Measurements from ENCODE around the gene TEC. TPM values are rescaled to one million over a fixed set of nuclear protein-coding genes. Genes with fewer than 3 reads are reported as not detected.
A peak's percentile ranks its signal among the peaks of the same experiment; 100 is the strongest.
"Not testable (repeated sequence)": the region's sequence is repeated elsewhere in the genome, so short reads cannot be mapped to it uniquely, and the experiment has no call there.

The TEC gene
- total RNA-seq, 5 donors from 2014 or later (not counting 1 experiment from before 2014, with no cell fraction given), result 1.7 to 5.4 (median 2.5) TPM

DNA sequence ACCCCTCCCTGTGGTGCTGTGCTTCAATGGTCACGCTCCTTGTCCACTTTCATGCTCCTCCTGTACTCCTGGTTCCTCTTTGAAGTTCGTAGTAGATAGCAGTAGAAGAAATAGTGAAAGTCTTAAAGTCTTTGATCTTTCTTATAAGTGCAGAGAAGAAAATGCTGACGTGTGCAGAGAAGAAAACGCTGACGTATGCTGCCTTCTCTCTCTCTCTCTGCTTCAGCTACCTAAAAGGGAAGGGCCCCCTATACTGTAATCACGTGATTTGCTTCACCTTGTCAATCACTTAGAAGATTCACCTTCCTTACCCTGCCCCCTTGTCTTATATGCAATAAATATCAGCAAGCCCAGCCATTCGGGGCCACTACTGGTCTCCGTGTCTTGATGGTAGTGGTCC is 50.2 kb downstream of the TEC start:
- H3K9me3 Mint-ChIP-seq; H3K4me1 ChIP-seq (ENCODE audit: control insufficient read depth in 1 of 2, extremely low read depth in 1 of 2, insufficient read depth in 2 of 2, low read length in 2 of 2); CTCF ChIA-PET; H3K27me3 ChIP-seq (replicated peaks in 1 of 2; ENCODE audit: control insufficient read depth in 2 of 2, extremely low read depth in 1 of 2, insufficient read depth in 2 of 2, low read length in 1 of 2); H3K4me3 ChIP-seq (ENCODE audit: control insufficient read depth in 1 of 2, extremely low read depth in 1 of 2, low read length in 1 of 2); H3K4me1 Mint-ChIP-seq; DNase-seq; ATAC-seq (replicated peaks in 1 of 4); H3K36me3 ChIP-seq (ENCODE audit: control insufficient read depth in 2 of 2, extremely low read depth in 1 of 2, insufficient read depth in 1 of 2, low read length in 1 of 2); H3K4me3 Mint-ChIP-seq; H3K27me3 Mint-ChIP-seq; H3K27ac Mint-ChIP-seq; H3K9me3 ChIP-seq; H3K27ac ChIP-seq (ENCODE audit: low read length): not testable (repeated sequence)
- POLR2A ChIA-PET, result interaction anchor here in 1 of 2 donors (0.5 kb wide), 1 partner anchor 305 kb away, joined by 15 read pairs; no protein-coding TSS in a partner anchor
- WGBS (ENCODE audit: insufficient coverage), result 94% methylated on average over 2 of the region's 8 CpGs
- peaks cover 31% of the 10 kb centered on the region for H3K36me3 Mint-ChIP-seq

- Mint-ChIP-seq H3K27me3 (no peaks in the 10 kb centered on the region), H3K27ac (no peak overlapping the region), H3K4me3 (no peak overlapping the region), H3K36me3 (peaks cover 24% of the 10 kb centered on the region), H3K9me3 (peaks cover 0 to 1% (median 0%) of the 10 kb centered on the region in 3 donors), H3K4me1 (peaks cover 4 to 12% (median 5%) of the 10 kb centered on the region in 3 donors)
- ChIA-PET CTCF (interaction anchor here in 1 of 2 donors (0.8 kb wide), 1 partner anchor 11 kb away, joined by 3 read pairs; no protein-coding TSS in a partner anchor), POLR2A (no interaction called here)
- no peaks in the 10 kb centered on the region for H3K9me3 ChIP-seq
- no peak overlapping the region for H3K4me3 ChIP-seq (ENCODE audit: control insufficient read depth in 1 of 2, extremely low read depth in 1 of 2, low read length in 1 of 2)
- DNase-seq (no peak), ATAC-seq (replicated peaks in 1 of 4) (no peak)
- no CpG with 5 or more reads among the region's 1 CpG for WGBS (ENCODE audit: insufficient coverage)
- H3K27ac ChIP-seq (ENCODE audit: low read length), result no peak overlapping the region
- no peaks in the 10 kb centered on the region for H3K27me3 ChIP-seq (replicated peaks in 1 of 2; ENCODE audit: control insufficient read depth in 2 of 2, extremely low read depth in 1 of 2, insufficient read depth in 2 of 2, low read length in 1 of 2)
- H3K4me1 ChIP-seq (ENCODE audit: control insufficient read depth in 1 of 2, extremely low read depth in 1 of 2, insufficient read depth in 2 of 2, low read length in 2 of 2), result no peaks in the 10 kb centered on the region
- H3K36me3 ChIP-seq (ENCODE audit: control insufficient read depth in 2 of 2, extremely low read depth in 1 of 2, insufficient read depth in 1 of 2, low read length in 1 of 2), result no peaks in the 10 kb centered on the region
Observed at GRCh38 chr4:48216563-48216962, 53.1 kb downstream of the TEC start.

DNA sequence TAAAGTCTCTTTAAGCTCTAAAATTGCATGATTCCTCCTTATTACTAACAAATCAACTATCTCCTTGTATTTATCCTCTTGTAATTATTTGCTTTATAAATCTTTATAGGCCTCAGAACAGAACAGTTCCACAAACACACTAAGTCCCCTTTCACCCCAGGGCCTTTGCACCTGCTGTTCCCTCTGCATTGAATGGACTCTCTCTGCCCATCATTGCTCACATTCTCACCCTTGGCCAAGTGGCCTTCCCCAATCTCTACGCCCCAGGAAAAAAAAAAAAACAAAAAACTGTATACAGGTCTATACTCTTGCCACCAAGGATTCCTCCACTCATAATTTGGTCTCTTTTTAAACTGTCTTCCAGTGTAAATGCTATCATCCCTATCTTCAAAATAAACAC is 53.7 kb downstream of the TEC start:
- POLR2A ChIA-PET, result no interaction called here
- Mint-ChIP-seq H3K27ac (no peak overlapping the region), H3K36me3 (peaks cover 20% of the 10 kb centered on the region), H3K4me3 (no peak overlapping the region), H3K27me3 (no peaks in the 10 kb centered on the region), H3K4me1 (peaks cover 4 to 12% (median 5%) of the 10 kb centered on the region in 3 donors), H3K9me3 (no peaks in the 10 kb centered on the region)
- Histone ChIP-seq H3K27me3 (replicated peaks in 1 of 2; ENCODE audit: control insufficient read depth in 2 of 2, extremely low read depth in 1 of 2, insufficient read depth in 2 of 2, low read length in 1 of 2) (no peaks in the 10 kb centered on the region), H3K4me3 (ENCODE audit: control insufficient read depth in 1 of 2, extremely low read depth in 1 of 2, low read length in 1 of 2) (no peak overlapping the region), H3K4me1 (ENCODE audit: control insufficient read depth in 1 of 2, extremely low read depth in 1 of 2, insufficient read depth in 2 of 2, low read length in 2 of 2) (no peaks in the 10 kb centered on the region), H3K9me3 (no peaks in the 10 kb centered on the region), H3K36me3 (ENCODE audit: control insufficient read depth in 2 of 2, extremely low read depth in 1 of 2, insufficient read depth in 1 of 2, low read length in 1 of 2) (no peaks in the 10 kb centered on the region), H3K27ac (ENCODE audit: low read length) (no peak overlapping the region)
- no peak for DNase-seq
- ATAC-seq (replicated peaks in 1 of 4), result no peak
- CTCF ChIA-PET, result no interaction called here
- WGBS (ENCODE audit: insufficient coverage), result no CpG with 5 or more reads among the region's 1 CpG

- no peak overlapping the region for H3K27ac Mint-ChIP-seq
Observed at GRCh38 chr4:48212165-48212564, 57.5 kb downstream of the TEC start.

GRCh38 chr4:48210966-48211328 is 58.7 kb downstream of the TEC start:
- H3K27ac ChIP-seq (ENCODE audit: low read length), result no peak overlapping the region
- no peaks in the 10 kb centered on the region for H3K9me3 ChIP-seq
- Mint-ChIP-seq H3K27ac (no peak overlapping the region), H3K9me3 (no peaks in the 10 kb centered on the region), H3K36me3 (peaks cover 4% of the 10 kb centered on the region), H3K4me3 (no peak overlapping the region), H3K27me3 (no peaks in the 10 kb centered on the region), H3K4me1 (peaks cover 4 to 17% (median 8%) of the 10 kb centered on the region in 3 donors)
- DNase-seq, result no peak
- ChIA-PET POLR2A (no interaction called here), CTCF (no interaction called here)
- H3K36me3 ChIP-seq (ENCODE audit: control insufficient read depth in 2 of 2, extremely low read depth in 1 of 2, insufficient read depth in 1 of 2, low read length in 1 of 2), result no peaks in the 10 kb centered on the region
- ATAC-seq (replicated peaks in 1 of 4), result no peak
- H3K4me3 ChIP-seq (ENCODE audit: control insufficient read depth in 1 of 2, extremely low read depth in 1 of 2, low read length in 1 of 2), result no peak overlapping the region
- no peaks in the 10 kb centered on the region for H3K27me3 ChIP-seq (replicated peaks in 1 of 2; ENCODE audit: control insufficient read depth in 2 of 2, extremely low read depth in 1 of 2, insufficient read depth in 2 of 2, low read length in 1 of 2)
- no peaks in the 10 kb centered on the region for H3K4me1 ChIP-seq (ENCODE audit: control insufficient read depth in 1 of 2, extremely low read depth in 1 of 2, insufficient read depth in 2 of 2, low read length in 2 of 2)

More at GRCh38 chr4:48212165-48212564, 57.5 kb downstream of the TEC start:
- ChIA-PET CTCF (no interaction called here), POLR2A (no interaction called here)
- H3K9me3 Mint-ChIP-seq, result no peaks in the 10 kb centered on the region
- peak in 1 of 35 experiments; percentile 3 for DNase-seq
- no peaks in the 10 kb centered on the region for H3K27me3 Mint-ChIP-seq
- Histone ChIP-seq H3K9me3 (no peaks in the 10 kb centered on the region), H3K4me3 (ENCODE audit: control insufficient read depth in 1 of 2, extremely low read depth in 1 of 2, low read length in 1 of 2) (no peak overlapping the region), H3K27ac (ENCODE audit: low read length) (no peak overlapping the region), H3K36me3 (ENCODE audit: control insufficient read depth in 2 of 2, extremely low read depth in 1 of 2, insufficient read depth in 1 of 2, low read length in 1 of 2) (no peaks in the 10 kb centered on the region), H3K4me1 (ENCODE audit: control insufficient read depth in 1 of 2, extremely low read depth in 1 of 2, insufficient read depth in 2 of 2, low read length in 2 of 2) (no peaks in the 10 kb centered on the region), H3K27me3 (replicated peaks in 1 of 2; ENCODE audit: control insufficient read depth in 2 of 2, extremely low read depth in 1 of 2, insufficient read depth in 2 of 2, low read length in 1 of 2) (no peaks in the 10 kb centered on the region)
- peaks cover 4 to 17% (median 8%) of the 10 kb centered on the region in 3 donors for H3K4me1 Mint-ChIP-seq
- peaks cover 4% of the 10 kb centered on the region for H3K36me3 Mint-ChIP-seq
- WGBS (ENCODE audit: insufficient coverage), result no CpG with 5 or more reads among the region's 6 CpGs
- no peak overlapping the region for H3K4me3 Mint-ChIP-seq
- ATAC-seq (replicated peaks in 1 of 4), result no peak

DNA sequence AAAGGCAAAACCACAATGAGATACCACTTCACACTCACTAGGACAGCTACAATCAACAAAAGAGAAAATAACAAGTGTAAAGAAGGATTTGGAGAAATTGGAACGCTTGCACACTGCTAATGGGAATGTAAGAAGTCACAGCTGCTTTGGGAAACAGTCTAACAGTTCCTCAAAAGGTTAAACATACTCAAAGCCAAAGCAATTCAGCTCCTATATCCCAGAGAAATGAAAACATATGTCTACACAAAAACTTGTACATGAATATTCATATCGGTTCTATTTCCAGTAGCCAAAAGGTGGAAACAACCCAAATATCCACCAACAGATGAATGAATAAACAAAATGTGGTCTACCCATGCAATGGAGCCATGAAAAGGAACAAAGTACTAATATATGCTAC is 64.0 kb downstream of the TEC start:
- peaks cover 0 to 4% (median 2%) of the 10 kb centered on the region in 3 donors for H3K4me1 Mint-ChIP-seq
- ChIA-PET CTCF (no interaction called here), POLR2A (interaction anchor here in 1 of 2 donors (0.6 kb wide), 1 partner anchor 97 kb away, joined by 5 read pairs; no protein-coding TSS in a partner anchor)
- peaks cover 0 to 5% (median 0%) of the 10 kb centered on the region in 3 donors for H3K9me3 Mint-ChIP-seq
- no peaks in the 10 kb centered on the region for H3K9me3 ChIP-seq
- 80% methylated on average over 1 of the region's 2 CpGs for WGBS (ENCODE audit: insufficient coverage)
- no peak overlapping the region for H3K4me3 ChIP-seq (ENCODE audit: control insufficient read depth in 1 of 2, extremely low read depth in 1 of 2, low read length in 1 of 2)
- peaks cover 8% of the 10 kb centered on the region in 2 donors for H3K27me3 Mint-ChIP-seq
- DNase-seq (no peak), ATAC-seq (replicated peaks in 1 of 4) (no peak)
- no peak overlapping the region for H3K27ac ChIP-seq (ENCODE audit: low read length)
- no peaks in the 10 kb centered on the region for H3K36me3 ChIP-seq (ENCODE audit: control insufficient read depth in 2 of 2, extremely low read depth in 1 of 2, insufficient read depth in 1 of 2, low read length in 1 of 2)
- H3K27ac Mint-ChIP-seq, result no peak overlapping the region
- no peaks in the 10 kb centered on the region for H3K4me1 ChIP-seq (ENCODE audit: control insufficient read depth in 1 of 2, extremely low read depth in 1 of 2, insufficient read depth in 2 of 2, low read length in 2 of 2)
- no peak overlapping the region for H3K4me3 Mint-ChIP-seq
- H3K27me3 ChIP-seq (replicated peaks in 1 of 2; ENCODE audit: control insufficient read depth in 2 of 2, extremely low read depth in 1 of 2, insufficient read depth in 2 of 2, low read length in 1 of 2), result no peaks in the 10 kb centered on the region
- H3K36me3 Mint-ChIP-seq, result peaks cover 15% of the 10 kb centered on the region

DNA sequence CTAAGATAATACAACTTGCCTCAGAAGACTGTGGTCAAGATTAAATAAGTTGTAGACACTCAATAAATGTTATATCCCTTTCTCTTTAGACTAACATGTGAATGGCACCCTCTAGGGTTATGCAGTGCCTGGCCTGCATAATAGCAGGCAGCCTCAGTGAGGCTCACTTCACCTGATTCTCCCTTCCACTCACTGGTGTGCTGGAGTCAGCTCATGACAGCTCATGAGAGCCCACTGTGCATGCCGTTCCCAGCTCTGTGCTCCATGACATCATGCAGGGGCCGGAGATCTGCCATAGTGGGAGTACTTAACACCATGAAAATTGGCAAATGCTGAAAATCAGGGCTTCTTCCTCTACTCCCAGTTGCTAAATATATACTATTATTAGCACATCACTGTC is 64.5 kb downstream of the TEC start:
- CTCF ChIA-PET, result no interaction called here
- no CpG with 5 or more reads among the region's 2 CpGs for WGBS (ENCODE audit: insufficient coverage)

More for the DNA sequence above, 64.5 kb downstream of the TEC start:
- Histone ChIP-seq H3K36me3 (ENCODE audit: control insufficient read depth in 2 of 2, extremely low read depth in 1 of 2, insufficient read depth in 1 of 2, low read length in 1 of 2) (no peaks in the 10 kb centered on the region), H3K27ac (ENCODE audit: low read length) (no peak overlapping the region), H3K27me3 (replicated peaks in 1 of 2; ENCODE audit: control insufficient read depth in 2 of 2, extremely low read depth in 1 of 2, insufficient read depth in 2 of 2, low read length in 1 of 2) (no peaks in the 10 kb centered on the region), H3K4me3 (ENCODE audit: control insufficient read depth in 1 of 2, extremely low read depth in 1 of 2, low read length in 1 of 2) (no peak overlapping the region), H3K4me1 (ENCODE audit: control insufficient read depth in 1 of 2, extremely low read depth in 1 of 2, insufficient read depth in 2 of 2, low read length in 2 of 2) (no peaks in the 10 kb centered on the region), H3K9me3 (no peaks in the 10 kb centered on the region)
- DNase-seq (no peak), ATAC-seq (replicated peaks in 1 of 4) (no peak)
- H3K27ac Mint-ChIP-seq, result no peak overlapping the region
- H3K4me1 Mint-ChIP-seq, result no peaks in the 10 kb centered on the region
- H3K4me3 Mint-ChIP-seq, result no peak overlapping the region
- peaks cover 0 to 5% (median 0%) of the 10 kb centered on the region in 3 donors for H3K9me3 Mint-ChIP-seq
- peaks cover 8% of the 10 kb centered on the region in 2 donors for H3K27me3 Mint-ChIP-seq
- POLR2A ChIA-PET, result interaction anchor here in 1 of 2 donors (0.6 kb wide), 1 partner anchor 96 kb away, joined by 5 read pairs; no protein-coding TSS in a partner anchor
- H3K36me3 Mint-ChIP-seq, result peaks cover 15% of the 10 kb centered on the region

Data from T-cell (primary cell).